B cell (primary cell): Measurements from ENCODE around the gene KRTAP17-1.

ENCODE experiments used
- CTCF ChIP-seq: fragments of 200-600 bp; IDR thresholded peaks from one replicate; pipeline ENCODE4 v1.8.0; 2022; ENCODE audit warnings: antibody characterized with exemption, mild to moderate bottlenecking
- EZH2 ChIP-seq: IDR thresholded peaks from 2 replicates; pipeline ENCODE4 v1.6.1; 2012; ENCODE audit warnings: borderline replicate concordance, low read depth, mild to moderate bottlenecking, moderate library complexity, low read length; ENCODE audit not compliant: insufficient read depth, poor library complexity, severe bottlenecking

DNA sequence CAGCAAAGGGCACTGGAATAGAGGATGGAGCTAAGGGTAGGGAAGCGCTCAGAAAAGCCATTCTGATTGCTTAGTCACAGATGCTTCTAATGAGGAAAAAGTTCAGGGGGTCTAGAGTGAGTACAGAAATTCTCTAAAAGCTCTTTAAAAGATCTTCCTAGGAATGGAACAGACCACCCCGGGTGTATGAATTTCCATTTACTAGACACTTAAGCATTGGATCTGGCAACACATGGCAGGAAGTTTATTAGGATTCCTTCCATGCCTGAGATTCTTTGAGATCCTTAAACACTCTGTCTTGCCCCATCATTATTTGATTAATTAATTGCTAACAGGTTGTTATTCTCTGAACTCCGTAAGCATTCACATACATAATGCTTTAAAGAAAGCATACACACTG, 31.5 kb downstream of the KRTAP17-1 start:
- TF ChIP-seq CTCF, result no peak
- TF ChIP-seq EZH2, result no peak
